NCI-H345 treated with DMSO at 0.1 percent for 48 hours (cell line): ENCODE data around the gene LRRC26.
"Not testable (repeated sequence)": the region's sequence is repeated elsewhere in the genome, so short reads cannot be mapped to it uniquely, and the experiment has no call there.

Experiments
- DNase-seq: peaks from one replicate; lab custom pipeline; 2025; ENCODE audit not compliant: unreplicated experiment; lab: John Stamatoyannopoulos, UW

The LRRC26 gene

GRCh38 chr9:137139468-137140150 is 30.2 kb downstream of the LRRC26 start:
- no peak for DNase-seq

GRCh38 chr9:137138722-137139467 is 31.0 kb downstream of the LRRC26 start, which contains the start of gene GRIN1:
Gene GRIN1, plus strand, starts transcription at chr9:137139154. Its CDS starts 333 bp downstream, at chr9:137139487.
- no peak for DNase-seq

DNA sequence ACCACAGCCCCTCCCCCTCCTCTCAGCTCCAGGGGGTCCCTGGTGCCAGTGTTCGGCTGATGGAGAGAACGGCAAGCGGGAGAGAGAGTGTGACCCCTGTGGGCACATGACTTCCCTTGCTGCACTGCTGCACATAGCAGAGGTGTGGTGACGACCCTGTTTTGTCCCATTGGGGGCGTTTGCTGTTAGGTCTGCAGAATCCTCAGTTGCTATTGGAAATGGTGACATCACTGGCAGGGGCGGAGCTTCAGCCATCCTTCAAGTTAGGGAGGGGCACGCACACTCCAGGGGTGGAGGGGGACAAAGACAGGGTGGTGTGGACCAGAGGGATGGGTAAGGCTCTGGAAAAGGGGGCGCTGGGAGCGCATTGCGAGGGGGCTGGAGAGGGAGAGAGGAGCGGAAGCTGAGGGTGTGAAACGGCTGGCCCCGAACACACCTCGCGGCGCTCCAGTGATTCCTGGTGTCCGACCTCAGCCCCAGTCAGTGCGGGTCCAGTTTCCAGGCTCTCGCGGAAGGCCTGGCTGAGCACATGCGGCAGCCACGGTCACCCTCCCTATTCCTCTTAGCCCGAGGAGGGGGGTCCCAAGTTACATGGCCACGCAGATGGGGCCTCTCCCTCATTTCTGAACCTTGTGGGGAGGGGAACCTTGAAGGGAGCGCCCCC is 31.7 kb downstream of the LRRC26 start:
- peak; percentile 14 for DNase-seq

GRCh38 chr9:137136881-137137607 is 32.8 kb downstream of the LRRC26 start:
- peak; percentile 13 for DNase-seq

DNA sequence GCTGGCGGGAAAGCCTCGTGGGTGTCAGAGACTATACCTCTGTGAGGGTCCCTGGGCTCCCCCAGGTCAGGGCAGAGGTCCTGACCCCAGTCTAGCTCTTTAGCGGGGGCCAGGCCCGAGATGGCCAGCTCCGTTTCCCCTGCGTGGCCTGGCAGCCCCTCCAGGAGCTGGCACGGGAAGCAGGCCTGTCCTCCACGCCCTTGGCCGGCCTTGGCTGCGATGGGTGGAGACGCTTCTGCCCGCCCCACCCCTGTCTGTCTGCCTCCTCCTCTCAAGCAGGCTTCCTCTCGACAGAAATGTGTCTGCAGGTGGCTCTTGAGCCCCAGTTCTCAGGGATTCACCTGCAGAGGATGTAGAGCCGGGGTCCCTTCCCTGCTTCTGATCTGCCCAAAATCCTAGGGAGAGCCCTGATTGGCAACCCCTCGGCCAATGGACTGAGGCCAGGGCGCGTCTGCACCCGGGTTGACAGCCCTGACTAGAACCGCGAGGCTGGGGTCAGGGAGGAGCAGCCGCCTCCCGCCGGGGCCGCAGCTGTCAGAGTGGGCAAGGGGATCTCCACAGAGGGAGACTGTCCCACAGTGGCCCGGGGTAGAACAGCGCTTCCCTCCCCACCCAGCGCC is 33.5 kb downstream of the LRRC26 start:
- DNase-seq = peak; percentile 17

GRCh38 chr9:137135154-137135553 is 34.7 kb downstream of the LRRC26 start:
- not testable (repeated sequence) for DNase-seq

DNA sequence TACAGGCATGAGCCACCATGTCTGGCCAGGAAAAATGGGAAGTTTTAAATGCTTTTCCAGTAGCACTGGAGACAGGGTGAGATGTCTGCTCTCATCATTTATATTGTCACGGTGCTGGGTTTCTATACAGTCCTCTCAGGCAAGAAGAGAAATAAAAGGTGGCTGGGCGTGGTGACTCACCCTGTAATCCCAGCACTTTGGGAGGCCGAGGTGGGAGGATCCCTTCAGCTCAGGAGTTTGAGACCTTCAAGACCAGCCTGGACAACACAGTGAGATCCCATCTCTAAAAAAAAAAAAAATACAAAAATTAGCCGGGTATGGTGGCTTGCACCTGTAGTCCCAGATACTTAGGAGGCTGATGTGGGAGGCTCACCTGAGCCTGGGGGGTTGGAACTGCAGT is 35.7 kb downstream of the LRRC26 start:
- DNase-seq = no peak

DNA sequence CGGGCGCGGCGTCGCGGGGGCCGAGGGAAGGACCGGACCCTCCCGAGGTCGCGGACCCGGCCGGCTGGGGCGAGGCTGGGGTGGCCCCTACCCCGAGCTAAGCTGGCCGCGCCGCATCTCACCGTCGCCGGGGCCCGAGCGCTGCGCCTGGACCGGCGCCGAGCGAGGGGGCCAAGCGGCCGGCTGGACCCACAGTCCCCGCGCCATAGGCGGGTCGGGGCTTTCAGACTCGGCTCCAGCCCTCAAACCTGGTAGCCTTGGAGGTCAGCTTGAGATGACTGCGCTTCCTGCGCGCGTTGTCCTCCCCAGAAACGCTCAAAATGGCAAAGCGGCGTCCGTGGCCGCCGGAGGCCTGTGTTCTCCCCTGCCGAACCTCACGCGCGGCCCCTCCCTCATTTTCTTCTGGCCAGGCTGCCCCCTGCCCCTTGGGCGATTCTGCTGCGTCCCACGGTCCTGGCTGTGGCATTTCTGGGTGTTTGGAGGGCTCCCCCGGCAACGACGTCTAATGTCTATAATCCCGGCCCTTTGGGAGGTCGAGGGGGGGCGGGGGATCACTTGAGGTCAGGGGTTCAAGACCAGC is 39.6 kb downstream of the LRRC26 start:
- no peak for DNase-seq

GRCh38 chr9:137129456-137130175 is 40.2 kb downstream of the LRRC26 start:
- peak; percentile 79 for DNase-seq

- DNase-seq = no peak
Measured at GRCh38 chr9:137128862-137129455, 40.9 kb downstream of the LRRC26 start.

DNA sequence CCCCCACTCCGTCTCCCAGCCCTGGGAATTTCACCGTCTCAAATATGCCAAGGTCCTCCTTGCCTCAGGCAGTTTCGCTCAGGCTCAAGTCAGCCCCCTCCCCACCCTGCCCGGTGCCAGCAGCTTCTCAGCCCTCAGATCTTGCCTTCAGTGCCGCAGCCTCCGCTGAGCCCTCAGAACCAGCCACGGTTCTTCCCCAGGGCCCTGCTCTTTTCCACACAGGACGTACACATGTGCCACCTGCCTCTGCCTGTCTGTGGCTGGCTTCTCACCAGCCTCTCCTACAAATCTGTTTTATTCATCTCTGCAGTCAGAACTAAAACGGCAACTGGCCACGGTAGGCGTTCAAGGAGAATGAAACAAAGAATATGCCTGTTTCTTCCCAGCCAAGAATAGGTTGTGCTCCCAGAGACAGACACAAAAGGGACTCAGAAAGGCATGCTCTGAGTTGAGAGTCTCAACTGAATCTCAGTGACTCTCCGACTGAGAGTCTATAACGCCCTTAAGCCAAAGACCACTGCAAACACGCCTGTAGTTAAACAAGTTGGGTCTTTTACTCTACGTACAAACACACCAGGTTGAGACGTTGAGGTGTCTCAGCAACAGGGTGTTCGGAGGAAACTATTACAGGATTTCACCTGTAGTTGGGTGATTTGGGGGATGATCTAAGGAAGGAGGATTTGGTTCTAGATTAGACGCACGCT is 41.5 kb downstream of the LRRC26 start:
- no peak for DNase-seq

DNA sequence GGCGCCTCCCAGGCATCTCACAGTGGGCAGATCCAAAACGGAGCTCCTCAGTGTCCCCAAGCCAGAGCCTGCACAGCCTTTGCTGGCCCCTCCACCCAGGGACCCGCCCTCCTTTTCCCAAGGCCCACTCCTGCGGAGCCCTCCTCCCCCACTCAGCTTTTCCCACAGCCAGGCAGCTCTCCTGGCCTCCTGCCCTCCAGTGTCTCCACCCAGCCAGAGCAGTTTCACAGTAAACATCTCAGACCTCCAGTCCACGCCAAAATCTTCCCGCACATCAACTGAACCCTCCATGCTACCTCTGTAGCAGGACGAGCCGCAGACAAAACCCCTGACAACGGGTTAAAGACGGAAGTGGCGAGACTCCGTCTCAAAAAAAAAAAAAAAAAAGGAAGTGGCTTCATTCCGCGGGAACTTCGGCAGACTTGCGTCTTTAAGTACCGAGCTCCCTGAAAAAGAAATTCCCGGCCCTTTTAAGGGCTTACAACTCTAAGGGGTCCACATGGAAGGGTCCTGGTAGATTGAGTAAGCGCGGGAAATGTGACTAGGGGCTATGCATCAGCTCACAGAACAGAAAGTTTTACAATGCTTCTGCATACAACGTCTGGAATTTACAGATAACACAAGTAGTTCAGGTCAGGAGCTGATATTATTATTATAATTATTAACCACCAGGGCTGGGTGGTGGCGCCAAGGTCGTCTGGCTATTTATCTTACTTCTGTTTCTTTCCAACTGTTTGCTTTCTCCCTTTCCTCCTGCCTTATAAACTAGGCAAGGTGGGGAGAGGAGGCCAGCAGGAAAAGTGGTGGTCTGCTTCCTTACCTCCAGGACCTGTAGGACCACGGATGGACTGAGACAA is 42.3 kb downstream of the LRRC26 start:
- DNase-seq = no peak

DNA sequence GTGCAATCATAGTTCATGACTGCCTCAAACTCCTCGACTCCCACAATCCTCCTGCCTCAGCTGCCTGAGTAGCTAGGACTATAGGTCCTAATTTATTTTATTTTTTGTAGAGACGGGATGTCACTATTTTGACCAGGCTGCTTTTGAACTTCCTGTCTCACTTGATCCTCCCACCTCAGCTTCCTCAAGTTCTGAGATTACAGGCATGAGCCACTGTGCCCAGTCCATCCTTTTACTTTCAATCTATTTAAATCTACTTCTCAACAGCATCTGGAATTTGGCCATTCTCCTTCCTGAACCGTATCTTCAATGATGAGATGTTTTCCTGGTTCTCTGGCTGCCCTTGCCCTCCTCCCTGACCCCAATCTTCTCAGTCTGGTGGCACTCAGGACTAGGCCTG is 43.1 kb downstream of the LRRC26 start:
- DNase-seq = no peak

DNA sequence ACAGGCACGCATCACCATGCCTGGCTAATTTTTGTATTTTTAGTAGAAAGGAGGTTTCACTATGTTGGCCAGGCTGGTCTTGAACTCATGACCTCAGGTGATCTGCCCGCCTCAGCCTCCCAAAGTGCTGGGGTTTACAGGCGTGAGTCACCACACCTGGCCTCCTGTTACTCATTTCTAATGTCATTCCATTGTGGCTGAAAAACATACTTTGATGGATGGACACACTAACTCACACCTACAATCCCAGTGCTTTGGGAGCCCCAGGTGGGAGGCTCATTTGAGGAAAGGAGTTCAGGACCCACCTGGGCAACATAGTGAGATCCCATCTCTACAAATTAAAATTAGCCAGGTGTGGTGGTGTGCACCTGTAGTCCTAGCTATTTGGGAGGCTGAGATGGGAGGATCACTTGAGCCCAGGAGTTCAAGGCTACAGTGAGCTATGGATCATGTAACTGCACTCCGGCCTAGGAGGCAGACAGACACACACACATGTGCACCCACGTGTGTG is 45.8 kb downstream of the LRRC26 start:
- not testable (repeated sequence) for DNase-seq

DNA sequence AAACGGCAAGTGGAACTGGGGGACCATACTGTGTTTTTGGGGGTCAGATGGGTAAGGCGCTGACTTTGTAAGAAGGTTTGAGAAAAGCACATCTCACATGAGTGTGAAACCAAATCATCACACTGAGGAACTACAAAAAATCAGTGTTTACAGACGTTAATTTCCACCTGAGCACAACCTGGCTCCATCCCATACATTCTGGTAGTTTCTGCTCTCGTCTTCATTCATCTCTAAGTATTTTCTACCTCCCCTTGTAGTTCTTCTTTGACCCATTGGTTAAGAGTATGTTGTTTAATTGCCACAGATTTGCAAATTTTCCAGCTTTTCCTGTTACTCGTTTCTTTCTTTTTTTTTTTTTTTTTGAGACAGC is 46.4 kb downstream of the LRRC26 start:
- DNase-seq = no peak

GRCh38 chr9:137122796-137123467 is 46.9 kb downstream of the LRRC26 start:
- not testable (repeated sequence) for DNase-seq
